ENCODE data around the gene NPTX1.
"Not testable (repeated sequence)": the region's sequence is repeated elsewhere in the genome, so short reads cannot be mapped to it uniquely, and the experiment has no call there.

Gene NPTX1

GRCh38 chr17:80475910-80476876, at the start of gene NPTX1:
Gene NPTX1, minus strand, starts transcription at chr17:80476607. Its CDS starts 161 bp downstream, at chr17:80476446.
- peak; percentile 23 for DNase-seq

GRCh38 chr17:80523956-80524712, 47.7 kb upstream of the NPTX1 start:
- DNase-seq = no peak

- no peak for DNase-seq
Measured at GRCh38 chr17:80523054-80523744, 46.8 kb upstream of the NPTX1 start.

- no peak for DNase-seq
Measured at GRCh38 chr17:80520810-80521455, 44.5 kb upstream of the NPTX1 start.

GRCh38 chr17:80519091-80519781, 42.8 kb upstream of the NPTX1 start:
- no peak for DNase-seq

GRCh38 chr17:80518392-80518791, 42.0 kb upstream of the NPTX1 start:
- no peak for DNase-seq

- DNase-seq = no peak
Measured at GRCh38 chr17:80517641-80518040, 41.2 kb upstream of the NPTX1 start.

- DNase-seq = no peak
Measured at GRCh38 chr17:80516171-80516932, 39.9 kb upstream of the NPTX1 start.

- no peak for DNase-seq
Measured at GRCh38 chr17:80513892-80514291, 37.5 kb upstream of the NPTX1 start.

GRCh38 chr17:80513201-80513600, 36.8 kb upstream of the NPTX1 start:
- DNase-seq = no peak

- no peak for DNase-seq
Measured at GRCh38 chr17:80512233-80512632, 35.8 kb upstream of the NPTX1 start.

GRCh38 chr17:80511222-80512180, 35.1 kb upstream of the NPTX1 start:
- no peak for DNase-seq

- no peak for DNase-seq
Measured at GRCh38 chr17:80510772-80511171, 34.4 kb upstream of the NPTX1 start.

GRCh38 chr17:80510132-80510531, 33.7 kb upstream of the NPTX1 start:
- no peak for DNase-seq

- DNase-seq = no peak
Measured at GRCh38 chr17:80509311-80509710, 32.9 kb upstream of the NPTX1 start.

- no peak for DNase-seq
Measured at GRCh38 chr17:80507965-80508364, 31.6 kb upstream of the NPTX1 start.

- DNase-seq = not testable (repeated sequence)
Measured at GRCh38 chr17:80507177-80507576, 30.8 kb upstream of the NPTX1 start.

GRCh38 chr17:80504686-80505413, 28.4 kb upstream of the NPTX1 start:
- no peak for DNase-seq

- DNase-seq = no peak
Measured at GRCh38 chr17:80503921-80504320, 27.5 kb upstream of the NPTX1 start.

Data from COR-L47 (cell line).